Measurements from ENCODE around the gene TAP2. TPM values are rescaled to one million over a fixed set of nuclear protein-coding genes. Genes with fewer than 3 reads are reported as not detected.

TAP2 gene
- total and polyA plus RNA-seq, 2 experiments from 2014 or later, result 4.9 to 102 TPM

- no peak for TF ChIP-seq ZNF462 (CRISPR knock-in tag; IDR thresholded peaks at IDR 0.05)
- no peak for TF ChIP-seq STAT1 (IDR thresholded peaks at IDR 0.05; ENCODE audit: unreplicated experiment)
- no peak for TF ChIP-seq POLR2AphosphoS5 (IDR thresholded peaks at IDR 0.05; ENCODE audit: low read depth)
- no peak for TF ChIP-seq CREB1 (CRISPR knock-in tag; IDR thresholded peaks at IDR 0.05; ENCODE audit: low read depth)
Measured at GRCh38 chr6:32860674-32861073, 22.1 kb upstream of the TAP2 start (continued).

DNA sequence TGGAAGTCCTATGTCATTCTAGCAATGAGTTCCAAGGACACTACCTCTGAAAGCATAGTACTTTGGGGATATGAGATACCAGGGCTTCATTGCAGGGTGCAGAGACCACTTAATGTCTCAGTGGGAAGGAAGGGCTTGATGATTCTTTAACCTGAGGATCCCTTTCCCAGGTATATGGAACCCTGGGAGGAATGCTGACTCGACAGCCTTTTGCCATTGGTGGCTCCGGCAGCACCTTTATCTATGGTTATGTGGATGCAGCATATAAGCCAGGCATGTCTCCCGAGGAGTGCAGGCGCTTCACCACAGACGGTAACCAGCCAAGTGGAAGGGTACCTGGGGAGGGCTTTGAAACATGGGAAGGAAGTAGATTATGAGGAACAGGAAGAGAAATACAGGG lies 19.7 kb upstream of the TAP2 start:
- H3F3A ChIP-seq (replicated peaks; ENCODE audit: low read depth), result 0 out of 2 replicates have a peak, but pooled peaks cover 3% of the 10 kb centered on the region
- ATAC-seq, result no peak
- no peaks in the 10 kb centered on the region for H3K9me2 ChIP-seq (ENCODE audit: insufficient read depth)
- Mint-ChIP-seq H3K4me1 (peaks cover 18% of the 10 kb centered on the region), H3K36me3 (ENCODE audit: low read depth) (no peaks in the 10 kb centered on the region), H3K27me3 (ENCODE audit: insufficient read depth, low read depth, poor library complexity) (peaks cover 28% of the 10 kb centered on the region), H3K9me3 (no peaks in the 10 kb centered on the region), H3K27ac (no peak overlapping the region), H3K4me3 (no peak overlapping the region)
- no peaks in the 10 kb centered on the region for H3K36me3 ChIP-seq (ENCODE audit: insufficient read depth)
- DNase-seq (ENCODE audit: low spot score), result no peak
- no peaks in the 10 kb centered on the region for H3K79me2 ChIP-seq (replicated peaks; ENCODE audit: insufficient read depth)
- peaks cover 26% of the 10 kb centered on the region for H3K27me3 ChIP-seq (ENCODE audit: insufficient read depth)
- no peak overlapping the region for H3K4me2 ChIP-seq
- no peak overlapping the region for H2AFZ ChIP-seq
- no peaks in the 10 kb centered on the region for H4K20me1 ChIP-seq (replicated peaks; ENCODE audit: insufficient read depth)
- peaks cover 6% of the 10 kb centered on the region; the same call in 1 of the 2 replicates for H3K4me1 ChIP-seq (ENCODE audit: insufficient read depth)
- no peak overlapping the region for H3K4me3 ChIP-seq
- no peak overlapping the region for H3K27ac ChIP-seq (ENCODE audit: low read depth)
- TF ChIP-seq ETS1 (IDR thresholded peaks at IDR 0.05) (no peak), JUNB (IDR thresholded peaks at IDR 0.05; ENCODE audit: unreplicated experiment) (no peak), ZNF331 (CRISPR knock-in tag; IDR thresholded peaks at IDR 0.05; ENCODE audit: low read depth) (no peak), ZNF114 (CRISPR knock-in tag; IDR thresholded peaks at IDR 0.05) (no peak), POLR2AphosphoS5 (IDR thresholded peaks at IDR 0.05; ENCODE audit: low read depth) (no peak)
- TF ChIP-seq, protein P1, sequence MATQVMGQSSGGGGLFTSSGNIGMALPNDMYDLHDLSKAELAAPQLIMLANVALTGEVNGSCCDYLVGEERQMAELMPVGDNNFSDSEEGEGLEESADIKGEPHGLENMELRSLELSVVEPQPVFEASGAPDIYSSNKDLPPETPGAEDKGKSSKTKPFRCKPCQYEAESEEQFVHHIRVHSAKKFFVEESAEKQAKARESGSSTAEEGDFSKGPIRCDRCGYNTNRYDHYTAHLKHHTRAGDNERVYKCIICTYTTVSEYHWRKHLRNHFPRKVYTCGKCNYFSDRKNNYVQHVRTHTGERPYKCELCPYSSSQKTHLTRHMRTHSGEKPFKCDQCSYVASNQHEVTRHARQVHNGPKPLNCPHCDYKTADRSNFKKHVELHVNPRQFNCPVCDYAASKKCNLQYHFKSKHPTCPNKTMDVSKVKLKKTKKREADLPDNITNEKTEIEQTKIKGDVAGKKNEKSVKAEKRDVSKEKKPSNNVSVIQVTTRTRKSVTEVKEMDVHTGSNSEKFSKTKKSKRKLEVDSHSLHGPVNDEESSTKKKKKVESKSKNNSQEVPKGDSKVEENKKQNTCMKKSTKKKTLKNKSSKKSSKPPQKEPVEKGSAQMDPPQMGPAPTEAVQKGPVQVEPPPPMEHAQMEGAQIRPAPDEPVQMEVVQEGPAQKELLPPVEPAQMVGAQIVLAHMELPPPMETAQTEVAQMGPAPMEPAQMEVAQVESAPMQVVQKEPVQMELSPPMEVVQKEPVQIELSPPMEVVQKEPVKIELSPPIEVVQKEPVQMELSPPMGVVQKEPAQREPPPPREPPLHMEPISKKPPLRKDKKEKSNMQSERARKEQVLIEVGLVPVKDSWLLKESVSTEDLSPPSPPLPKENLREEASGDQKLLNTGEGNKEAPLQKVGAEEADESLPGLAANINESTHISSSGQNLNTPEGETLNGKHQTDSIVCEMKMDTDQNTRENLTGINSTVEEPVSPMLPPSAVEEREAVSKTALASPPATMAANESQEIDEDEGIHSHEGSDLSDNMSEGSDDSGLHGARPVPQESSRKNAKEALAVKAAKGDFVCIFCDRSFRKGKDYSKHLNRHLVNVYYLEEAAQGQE (IDR thresholded peaks at IDR 0.05; ENCODE audit: unreplicated experiment), result no peak

Measured in GM23338 (cell line).